ENCODE data around the gene GNAQ. TPM values are rescaled to one million over a fixed set of nuclear protein-coding genes. Genes with fewer than 3 reads are reported as not detected.
A peak's percentile ranks its signal among the peaks of the same experiment; 100 is the strongest.
"Not testable (repeated sequence)": the region's sequence is repeated elsewhere in the genome, so short reads cannot be mapped to it uniquely, and the experiment has no call there.

The GNAQ gene
- total and polyA plus RNA-seq, 2 experiments from 2014 or later, result 25.7 to 47.9 TPM

- no peak for TF ChIP-seq EZH2 (IDR thresholded peaks at IDR 0.05; ENCODE audit: borderline replicate concordance)
- DNase-seq (ENCODE audit: low spot score), result no peak
- Histone ChIP-seq H3K9me3 (ENCODE audit: low read depth) (no peaks in the 10 kb centered on the region), H3K4me2 (no peak overlapping the region), H3K9me2 (replicated peaks; ENCODE audit: insufficient read depth) (no peaks in the 10 kb centered on the region), H3K79me2 (peaks cover 55% of the 10 kb centered on the region), H3K4me1 (ENCODE audit: insufficient read depth) (no peaks in the 10 kb centered on the region), H4K20me1 (ENCODE audit: insufficient read depth, poor library complexity, severe bottlenecking) (no peaks in the 10 kb centered on the region), H3K27me3 (no peaks in the 10 kb centered on the region), H2AFZ (no peak overlapping the region), H3K4me3 (no peak overlapping the region), H3K36me3 (replicated peaks; ENCODE audit: insufficient read depth, low read depth) (no peaks in the 10 kb centered on the region), H3K27ac (peak overlapping the region; percentile 16)
- WGBS (ENCODE audit: low lambda C conversion rate, missing lambda C conversion rate), result 90% methylated on average over 5 of the region's 5 CpGs
These were observed 167.3 kb downstream of the GNAQ start for GRCh38 chr9:77864211-77864889.

GRCh38 chr9:77863638-77864037, 168.0 kb downstream of the GNAQ start:
- H3K27ac ChIP-seq; H3K9me2 ChIP-seq (replicated peaks; ENCODE audit: insufficient read depth): not testable (repeated sequence)

GRCh38 chr9:77860953-77861352, 170.7 kb downstream of the GNAQ start:
- not testable (repeated sequence) for H3K36me3 ChIP-seq (replicated peaks; ENCODE audit: insufficient read depth, low read depth); DNase-seq (ENCODE audit: low spot score); H3K27ac ChIP-seq; H3K4me1 ChIP-seq (ENCODE audit: insufficient read depth); H2AFZ ChIP-seq; H3K4me2 ChIP-seq; H3K9me3 ChIP-seq (ENCODE audit: low read depth); H3K9me2 ChIP-seq (replicated peaks; ENCODE audit: insufficient read depth); H3K4me3 ChIP-seq; H4K20me1 ChIP-seq (ENCODE audit: insufficient read depth, poor library complexity, severe bottlenecking); H3K27me3 ChIP-seq
- WGBS (ENCODE audit: low lambda C conversion rate, missing lambda C conversion rate), result 97% methylated on average over 3 of the region's 3 CpGs
- peaks cover 42% of the 10 kb centered on the region for H3K79me2 ChIP-seq

More at GRCh38 chr9:77863638-77864037, 168.0 kb downstream of the GNAQ start:
- not testable (repeated sequence) for H3K9me3 ChIP-seq (ENCODE audit: low read depth); H3K36me3 ChIP-seq (replicated peaks; ENCODE audit: insufficient read depth, low read depth); H4K20me1 ChIP-seq (ENCODE audit: insufficient read depth, poor library complexity, severe bottlenecking); H3K4me3 ChIP-seq; H3K4me2 ChIP-seq; H3K4me1 ChIP-seq (ENCODE audit: insufficient read depth); H2AFZ ChIP-seq; DNase-seq (ENCODE audit: low spot score); H3K27me3 ChIP-seq
- H3K79me2 ChIP-seq, result peaks cover 55% of the 10 kb centered on the region
- WGBS (ENCODE audit: low lambda C conversion rate, missing lambda C conversion rate), result over 99% methylated on average over 5 of the region's 5 CpGs

DNA sequence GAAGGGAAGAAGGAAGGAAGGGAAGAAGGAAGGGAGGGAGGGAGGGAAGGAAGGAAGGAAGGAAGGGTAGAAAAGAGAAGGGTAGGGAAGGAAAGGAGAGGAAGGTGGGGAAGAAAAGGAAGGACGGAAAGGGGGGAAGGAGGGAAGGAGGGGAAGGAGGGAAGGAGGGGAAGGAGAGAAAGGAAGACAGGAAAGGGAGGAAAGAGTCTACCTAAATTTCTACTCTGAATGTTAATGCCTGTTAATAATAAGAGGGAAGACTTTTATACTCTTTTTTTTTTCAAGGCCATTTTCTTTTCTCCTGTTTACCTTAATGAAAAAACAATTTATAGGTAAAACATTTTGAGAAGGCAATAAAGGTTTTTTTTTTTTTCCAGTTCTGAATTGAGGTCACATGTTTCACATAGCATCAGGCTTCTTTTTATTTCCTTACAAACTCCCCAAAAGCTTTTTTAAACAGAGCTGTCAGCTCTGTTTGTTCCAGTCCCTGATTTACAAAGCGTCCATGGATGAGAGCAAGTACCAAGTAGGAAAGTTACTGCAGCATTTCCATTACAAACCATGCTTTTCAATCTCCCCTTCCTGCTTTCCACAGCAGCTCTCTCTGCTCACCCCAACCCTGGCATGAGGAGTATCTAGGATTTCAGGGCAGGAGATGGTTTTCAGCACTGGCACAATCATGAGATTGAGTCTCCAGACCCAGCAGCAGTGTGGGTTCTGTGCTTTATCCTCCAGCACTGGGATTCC, 173.9 kb downstream of the GNAQ start:
- Histone ChIP-seq H3K4me2 (no peak overlapping the region), H3K27ac (no peak overlapping the region), H3K4me1 (ENCODE audit: insufficient read depth) (no peaks in the 10 kb centered on the region), H3K9me2 (replicated peaks; ENCODE audit: insufficient read depth) (no peaks in the 10 kb centered on the region), H3K27me3 (no peaks in the 10 kb centered on the region), H3K4me3 (no peak overlapping the region), H3K9me3 (ENCODE audit: low read depth) (no peaks in the 10 kb centered on the region), H3K79me2 (peaks cover 63% of the 10 kb centered on the region), H2AFZ (no peak overlapping the region), H4K20me1 (ENCODE audit: insufficient read depth, poor library complexity, severe bottlenecking) (no peaks in the 10 kb centered on the region), H3K36me3 (replicated peaks; ENCODE audit: insufficient read depth, low read depth) (no peaks in the 10 kb centered on the region)
- TF ChIP-seq, protein P1, sequence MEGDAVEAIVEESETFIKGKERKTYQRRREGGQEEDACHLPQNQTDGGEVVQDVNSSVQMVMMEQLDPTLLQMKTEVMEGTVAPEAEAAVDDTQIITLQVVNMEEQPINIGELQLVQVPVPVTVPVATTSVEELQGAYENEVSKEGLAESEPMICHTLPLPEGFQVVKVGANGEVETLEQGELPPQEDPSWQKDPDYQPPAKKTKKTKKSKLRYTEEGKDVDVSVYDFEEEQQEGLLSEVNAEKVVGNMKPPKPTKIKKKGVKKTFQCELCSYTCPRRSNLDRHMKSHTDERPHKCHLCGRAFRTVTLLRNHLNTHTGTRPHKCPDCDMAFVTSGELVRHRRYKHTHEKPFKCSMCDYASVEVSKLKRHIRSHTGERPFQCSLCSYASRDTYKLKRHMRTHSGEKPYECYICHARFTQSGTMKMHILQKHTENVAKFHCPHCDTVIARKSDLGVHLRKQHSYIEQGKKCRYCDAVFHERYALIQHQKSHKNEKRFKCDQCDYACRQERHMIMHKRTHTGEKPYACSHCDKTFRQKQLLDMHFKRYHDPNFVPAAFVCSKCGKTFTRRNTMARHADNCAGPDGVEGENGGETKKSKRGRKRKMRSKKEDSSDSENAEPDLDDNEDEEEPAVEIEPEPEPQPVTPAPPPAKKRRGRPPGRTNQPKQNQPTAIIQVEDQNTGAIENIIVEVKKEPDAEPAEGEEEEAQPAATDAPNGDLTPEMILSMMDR (IDR thresholded peaks at IDR 0.05; ENCODE audit: poor library complexity), result no peak
- no peak for TF ChIP-seq EZH2phosphoT487 (IDR thresholded peaks at IDR 0.05; ENCODE audit: low read depth, severe bottlenecking, unreplicated experiment)
- WGBS (ENCODE audit: low lambda C conversion rate, missing lambda C conversion rate), result 74% methylated on average over 1 of the region's 2 CpGs
- DNase-seq (ENCODE audit: low spot score), result no peak

GRCh38 chr9:77856615-77857014, 175.0 kb downstream of the GNAQ start:
- Histone ChIP-seq H4K20me1 (ENCODE audit: insufficient read depth, poor library complexity, severe bottlenecking) (no peaks in the 10 kb centered on the region), H3K4me1 (ENCODE audit: insufficient read depth) (peaks cover 5% of the 10 kb centered on the region), H3K79me2 (peaks cover 64% of the 10 kb centered on the region), H3K9me2 (replicated peaks; ENCODE audit: insufficient read depth) (no peaks in the 10 kb centered on the region), H3K9me3 (ENCODE audit: low read depth) (no peaks in the 10 kb centered on the region), H3K27ac (no peak overlapping the region), H3K36me3 (replicated peaks; ENCODE audit: insufficient read depth, low read depth) (no peaks in the 10 kb centered on the region), H3K4me3 (no peak overlapping the region), H3K27me3 (no peaks in the 10 kb centered on the region), H2AFZ (no peak overlapping the region), H3K4me2 (no peak overlapping the region)
- TF ChIP-seq EZH2 (IDR thresholded peaks at IDR 0.05; ENCODE audit: borderline replicate concordance), result no peak
- TF ChIP-seq, protein P1 (IDR thresholded peaks at IDR 0.05; ENCODE audit: poor library complexity), result no peak
- no peak for TF ChIP-seq EZH2phosphoT487 (IDR thresholded peaks at IDR 0.05; ENCODE audit: low read depth, severe bottlenecking, unreplicated experiment)
- no peak for DNase-seq (ENCODE audit: low spot score)
- 71% methylated on average over 1 of the region's 1 CpG for WGBS (ENCODE audit: low lambda C conversion rate, missing lambda C conversion rate)
